Transverse colon (tissue), 4 donors: Measurements from ENCODE around the gene C2orf92. TPM values are rescaled to one million over a fixed set of nuclear protein-coding genes. Genes with fewer than 3 reads are reported as not detected.
"Not testable (repeated sequence)": the region's sequence is repeated elsewhere in the genome, so short reads cannot be mapped to it uniquely, and the experiment has no call there.

Experiments used
- DNase-seq: peaks from one replicate; pipeline ENCODE4 v3.0.0-alpha.2; 2019
- H3K27ac ChIP-seq, 4 donors: fragments of 200-600 bp; sonication (generic); 2 replicates each; pipeline ENCODE4 v1.5.1; 2016 to 2018; ENCODE audit warnings: inconsistent platforms in 4 of 4
- H3K27me3 ChIP-seq: fragments of 200-600 bp; sonication (generic); 2 replicates; pipeline ENCODE4 v1.5.1; 2017; ENCODE audit warnings: inconsistent platforms
- H3K36me3 ChIP-seq, 4 donors: fragments of 200-600 bp; sonication (generic); 2 replicates each; pipeline ENCODE4 v1.5.1; 2017 to 2019; ENCODE audit warnings: inconsistent platforms in 4 of 4
- H3K4me1 ChIP-seq, 4 donors: fragments of 200-600 bp; sonication (generic); 2 replicates each; pipeline ENCODE4 v1.5.1; 2017 to 2020; ENCODE audit warnings: inconsistent platforms in 4 of 4
- H3K4me3 ChIP-seq, 4 donors: fragments of 200-600 bp; sonication (generic); 1 replicate in 1 of 4; 2 replicates in 3 of 4; pipeline versions ENCODE4 v1.5.1 to v1.6.1; 2017 to 2019; ENCODE audit warnings: inconsistent platforms in 4 of 4
- H3K9me3 ChIP-seq, 2 donors: fragments of 200-600 bp; sonication (generic); 2 replicates each; pipeline ENCODE4 v1.5.1; 2017 to 2019; ENCODE audit warnings: inconsistent platforms in 2 of 2
- EP300 ChIP-seq: sonication (generic); formaldehyde crosslinking; IDR thresholded peaks from one replicate; pipeline ENCODE4 v1.6.1; 2017; ENCODE audit warnings: antibody characterized with exemption, low read depth
- POLR2A ChIP-seq: fragments of 450-650 bp; IDR thresholded peaks from one replicate; pipeline ENCODE4 v1.6.1; 2016; ENCODE audit warnings: antibody characterized with exemption, mild to moderate bottlenecking, moderate library complexity
- POLR2AphosphoS5 ChIP-seq, 3 donors: sonication (generic); formaldehyde crosslinking; IDR thresholded peaks; one replicate each; pipeline ENCODE4 v1.6.1; 2016; ENCODE audit warnings: antibody characterized with exemption in 3 of 3
- WGBS, 2 donors: methylation state at CpG; one replicate each; pipeline ENCODE4 v1.1.5; 2018; ENCODE audit warnings: low coverage in 1 of 2; 5-methylcytosine and 5-hydroxymethylcytosine counted together
- in situ Hi-C, 4 donors: fragments of 200-750 bp; cut with MboI; loops; one replicate each; pipeline versions ENCODE4 v1.15.0 to v1.15.1; 2017; ENCODE audit warnings: low sequenced_read_pairs in 3 of 4, low pct_ligation_motif_present in 1 of 4, low pct_unique_long_range_greater_than_20kb in 1 of 4
- intact Hi-C: fragments of 100-400 bp; cut with DNase I; formaldehyde crosslinking; loops from one replicate; pipeline ENCODE4 v1.15.1; 2023; ENCODE audit warnings: low total_unique reads
- total RNA-seq, 4 donors: library from RNA; depleted of rRNA; stranded (reverse); fragments of >200 nt; gene quantifications; one replicate each; pipeline ENCODE4 v1.1.0, GENCODE V29; 2016
- TF ChIP-seq, protein P1 (sequence below), 5 experiments: fragments of 200-600 bp in 3 of 5; fragments of 450-650 bp in 2 of 5; sonication (generic) in 3 of 5; IDR thresholded peaks; 1 replicate in 2 of 5; 2 replicates in 3 of 5; pipeline ENCODE4 v1.5.1; 2016 to 2017; ENCODE audit warnings: antibody characterized with exemption in 5 of 5, inconsistent platforms in 3 of 5, mild to moderate bottlenecking in 2 of 5, moderate library complexity in 1 of 5

Gene C2orf92
- total RNA-seq, 4 donors from 2014 or later = 13.8 to 27.3 (median 17.9) TPM

DNA sequence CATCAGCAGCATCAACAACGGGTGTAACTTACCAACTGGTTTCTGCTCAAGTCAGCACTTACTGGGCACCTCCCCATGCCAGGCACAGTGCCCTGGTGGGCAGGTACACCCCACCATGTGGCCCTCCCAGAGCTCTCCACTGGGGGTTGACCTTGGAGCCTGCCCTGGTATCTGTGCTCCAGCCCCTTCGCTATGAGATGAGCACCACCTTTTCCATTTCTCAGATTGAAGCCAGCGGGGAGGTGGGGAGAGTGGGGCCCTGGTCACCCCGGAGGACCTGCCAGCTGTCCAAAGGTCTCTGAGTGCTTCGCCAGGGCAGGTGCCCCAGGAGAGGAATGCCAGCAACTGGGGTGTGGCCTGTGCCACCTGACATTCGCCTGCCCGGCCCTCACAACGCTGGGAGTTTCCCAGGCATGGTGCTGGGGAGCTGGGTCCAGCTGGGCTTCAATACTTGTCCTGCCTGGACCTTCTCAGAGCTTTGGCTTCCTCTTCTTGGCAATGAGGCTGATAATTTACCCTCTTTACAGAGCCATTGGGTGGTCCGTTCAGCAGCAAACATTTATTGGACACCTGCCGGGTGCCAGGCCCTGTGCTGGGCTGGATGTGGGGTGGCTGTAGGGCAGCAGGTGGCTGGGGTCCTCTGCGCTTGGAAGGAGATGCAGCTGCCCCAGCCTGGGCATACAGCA is 38.0 kb downstream of the C2orf92 start:
- no peak overlapping the region for H3K27ac ChIP-seq

DNA sequence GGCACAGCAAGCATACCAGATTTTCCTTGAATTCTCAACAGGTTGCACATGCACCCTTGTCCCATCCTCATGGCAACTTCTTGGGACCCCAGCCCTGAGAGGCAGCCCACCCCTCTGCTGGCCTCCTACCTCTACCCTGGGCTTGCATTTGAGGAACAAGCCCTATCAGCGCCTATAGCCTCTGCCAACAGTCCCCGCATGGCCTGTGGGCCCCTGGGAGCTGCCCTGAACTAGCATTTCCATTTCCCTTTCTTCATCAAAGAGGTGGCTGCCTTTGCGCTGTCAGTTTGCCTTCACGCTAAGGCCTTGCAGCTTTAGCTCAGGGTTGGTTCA is 38.5 kb downstream of the C2orf92 start:
- no peak overlapping the region for H3K4me3 ChIP-seq
- intact Hi-C loops (no loop called here), in situ Hi-C loops (no loop called here)
- TF ChIP-seq POLR2A = no peak
- TF ChIP-seq POLR2AphosphoS5 (IDR thresholded peaks at IDR 0.05) = no peak
- TF ChIP-seq, protein P1, sequence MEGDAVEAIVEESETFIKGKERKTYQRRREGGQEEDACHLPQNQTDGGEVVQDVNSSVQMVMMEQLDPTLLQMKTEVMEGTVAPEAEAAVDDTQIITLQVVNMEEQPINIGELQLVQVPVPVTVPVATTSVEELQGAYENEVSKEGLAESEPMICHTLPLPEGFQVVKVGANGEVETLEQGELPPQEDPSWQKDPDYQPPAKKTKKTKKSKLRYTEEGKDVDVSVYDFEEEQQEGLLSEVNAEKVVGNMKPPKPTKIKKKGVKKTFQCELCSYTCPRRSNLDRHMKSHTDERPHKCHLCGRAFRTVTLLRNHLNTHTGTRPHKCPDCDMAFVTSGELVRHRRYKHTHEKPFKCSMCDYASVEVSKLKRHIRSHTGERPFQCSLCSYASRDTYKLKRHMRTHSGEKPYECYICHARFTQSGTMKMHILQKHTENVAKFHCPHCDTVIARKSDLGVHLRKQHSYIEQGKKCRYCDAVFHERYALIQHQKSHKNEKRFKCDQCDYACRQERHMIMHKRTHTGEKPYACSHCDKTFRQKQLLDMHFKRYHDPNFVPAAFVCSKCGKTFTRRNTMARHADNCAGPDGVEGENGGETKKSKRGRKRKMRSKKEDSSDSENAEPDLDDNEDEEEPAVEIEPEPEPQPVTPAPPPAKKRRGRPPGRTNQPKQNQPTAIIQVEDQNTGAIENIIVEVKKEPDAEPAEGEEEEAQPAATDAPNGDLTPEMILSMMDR (IDR thresholded peaks at IDR 0.05) = no peak
- TF ChIP-seq EP300 = no peak
- H3K27me3 ChIP-seq = no peaks in the 10 kb centered on the region
- H3K36me3 ChIP-seq = no peaks in the 10 kb centered on the region
- 69% methylated on average over 4 of the region's 4 CpGs; no CpG with 5 or more reads in 1 of the 2 donors for WGBS, 2 donors
- H3K27ac ChIP-seq = no peak overlapping the region
- H3K4me1 ChIP-seq = no peaks in the 10 kb centered on the region
- DNase-seq = no peak
- H3K9me3 ChIP-seq = no peaks in the 10 kb centered on the region

More for the DNA sequence above, 38.0 kb downstream of the C2orf92 start:
- Histone ChIP-seq H3K4me3 (no peak overlapping the region), H3K4me1 (no peaks in the 10 kb centered on the region), H3K36me3 (no peaks in the 10 kb centered on the region), H3K27me3 (no peaks in the 10 kb centered on the region), H3K9me3 (no peaks in the 10 kb centered on the region)
- TF ChIP-seq, protein P1 (IDR thresholded peaks at IDR 0.05) = no peak
- TF ChIP-seq POLR2AphosphoS5 (IDR thresholded peaks at IDR 0.05) (no peak), POLR2A (no peak), EP300 (no peak)
- in situ Hi-C loops (no loop called here), intact Hi-C loops (no loop called here)
- peak; percentile 62 for DNase-seq
- 65 to 84% methylated on average over 3 to 11 of the region's 11 CpGs for WGBS, 2 donors

DNA sequence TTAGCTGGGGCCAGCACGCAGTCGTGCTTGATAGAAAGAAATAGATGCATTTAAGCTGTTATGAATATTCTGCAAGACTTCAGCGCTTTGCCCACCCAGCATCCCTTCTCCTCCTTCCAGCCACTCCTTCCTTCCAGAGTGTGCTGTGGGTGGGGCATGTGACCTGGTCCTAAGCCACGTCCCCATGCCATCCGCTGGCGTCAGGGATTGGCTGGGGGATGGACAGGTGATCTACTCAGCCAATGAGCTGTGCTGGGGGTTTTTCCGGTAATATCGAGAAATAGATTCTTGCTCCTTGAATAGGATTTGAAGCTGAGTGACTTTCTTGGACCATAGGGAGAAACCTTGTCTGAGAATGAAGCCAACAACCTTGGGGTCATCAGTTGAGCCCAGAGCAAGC is 39.1 kb downstream of the C2orf92 start:
- TF ChIP-seq POLR2A (no peak), POLR2AphosphoS5 (IDR thresholded peaks at IDR 0.05) (no peak), EP300 (no peak)
- TF ChIP-seq, protein P1 (IDR thresholded peaks at IDR 0.05) = no peak
- no peaks in the 10 kb centered on the region for H3K36me3 ChIP-seq
- no peaks in the 10 kb centered on the region for H3K27me3 ChIP-seq
- in situ Hi-C loops = no loop called here
- no peak overlapping the region for H3K27ac ChIP-seq
- no peaks in the 10 kb centered on the region for H3K9me3 ChIP-seq
- no peaks in the 10 kb centered on the region for H3K4me1 ChIP-seq
- H3K4me3 ChIP-seq = no peak overlapping the region
- WGBS, 2 donors = 85% methylated on average over 8 of the region's 8 CpGs; no CpG with 5 or more reads in 1 of the 2 donors
- intact Hi-C loops = no loop called here
- peak; percentile 3 for DNase-seq

DNA sequence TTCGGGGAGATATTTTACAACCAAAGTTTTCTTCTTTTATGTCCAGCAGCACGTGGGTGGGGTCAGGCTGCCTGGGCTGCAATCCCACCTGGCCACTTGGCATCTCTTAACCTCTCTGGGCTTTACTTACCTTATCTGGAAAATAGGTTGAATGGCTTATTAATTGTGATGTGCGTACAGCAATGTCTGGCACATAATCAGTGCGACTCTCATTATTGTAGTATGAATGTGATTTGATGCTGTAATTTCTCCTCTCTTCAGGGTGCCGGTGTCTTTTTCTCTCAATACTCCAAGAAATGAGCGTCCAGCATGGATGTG is 41.8 kb downstream of the C2orf92 start:
- Histone ChIP-seq H3K9me3 (no peaks in the 10 kb centered on the region), H3K4me1 (no peaks in the 10 kb centered on the region), H3K27ac (no peak overlapping the region), H3K27me3 (no peaks in the 10 kb centered on the region), H3K4me3 (no peak overlapping the region), H3K36me3 (no peaks in the 10 kb centered on the region)
- TF ChIP-seq POLR2AphosphoS5 (IDR thresholded peaks at IDR 0.05) (no peak), POLR2A (no peak), EP300 (no peak)
- TF ChIP-seq, protein P1 (IDR thresholded peaks at IDR 0.05) = no peak
- DNase-seq = no peak
- 73 to 87% methylated on average over 4 to 6 of the region's 6 CpGs for WGBS, 2 donors
- intact Hi-C loops = no loop called here
- in situ Hi-C loops = no loop called here

DNA sequence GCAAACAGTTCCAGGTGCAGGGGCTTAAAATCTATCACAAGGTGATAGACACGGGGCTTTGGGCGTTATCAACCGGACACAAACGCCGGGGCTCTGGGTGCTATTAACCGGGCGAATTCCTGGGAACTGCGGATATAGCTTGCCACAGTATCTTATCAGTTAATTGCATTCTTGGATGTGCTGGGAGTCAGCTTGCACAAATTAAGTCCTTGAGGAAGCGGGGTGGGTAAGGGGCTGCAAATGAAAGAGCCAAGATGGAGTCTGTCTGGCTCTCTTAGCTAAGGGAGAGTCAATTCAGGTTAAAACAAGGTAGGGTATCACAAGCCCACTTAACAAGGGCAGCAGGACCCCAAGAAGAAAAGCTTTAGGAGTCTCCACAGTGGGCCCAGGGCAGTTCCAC is 42.7 kb downstream of the C2orf92 start:
- H3K9me3 ChIP-seq, H3K4me3 ChIP-seq, H3K36me3 ChIP-seq, H3K27ac ChIP-seq, in situ Hi-C loops, H3K4me1 ChIP-seq, H3K27me3 ChIP-seq, intact Hi-C loops, DNase-seq: not testable (repeated sequence)
- WGBS, 2 donors = 79 to 84% methylated on average over 9 of the region's 9 CpGs
